HG03342 (cell line): ENCODE results near the gene METTL8.
"Not testable (repeated sequence)": the region's sequence is repeated elsewhere in the genome, so short reads cannot be mapped to it uniquely, and the experiment has no call there.

Source experiments
- ATAC-seq: cut with Tn5 transposase; IDR thresholded peaks from one replicate; pipeline ENCODE4 v1.9.1; 2021; ENCODE audit warnings: mild to moderate bottlenecking, moderate library complexity; ENCODE audit not compliant: unreplicated experiment

METTL8 gene

GRCh38 chr2:171316755-171317337, 116.9 kb downstream of the METTL8 start:
- no peak for ATAC-seq

GRCh38 chr2:171316220-171316619, 117.6 kb downstream of the METTL8 start:
- ATAC-seq: no peak

GRCh38 chr2:171315781-171316180, 118.0 kb downstream of the METTL8 start:
- no peak for ATAC-seq

GRCh38 chr2:171312182-171312581, 121.6 kb downstream of the METTL8 start:
- ATAC-seq: not testable (repeated sequence)

- not testable (repeated sequence) for ATAC-seq
These were observed 122.2 kb downstream of the METTL8 start for GRCh38 chr2:171311589-171311988.

- ATAC-seq: no peak
These were observed 122.9 kb downstream of the METTL8 start for GRCh38 chr2:171310889-171311288.

GRCh38 chr2:171309455-171310286, 124.1 kb downstream of the METTL8 start:
- ATAC-seq: no peak

GRCh38 chr2:171308280-171309054, 125.3 kb downstream of the METTL8 start:
- no peak for ATAC-seq

GRCh38 chr2:171307560-171307959, 126.2 kb downstream of the METTL8 start:
- ATAC-seq: peak; percentile 80

- ATAC-seq: no peak
These were observed 135.8 kb downstream of the METTL8 start for GRCh38 chr2:171297956-171298355.

- ATAC-seq: no peak
These were observed 139.2 kb downstream of the METTL8 start for GRCh38 chr2:171294608-171295007.

GRCh38 chr2:171293661-171294060, 140.1 kb downstream of the METTL8 start:
- no peak for ATAC-seq

GRCh38 chr2:171289991-171290390, 143.8 kb downstream of the METTL8 start:
- ATAC-seq: no peak

- no peak for ATAC-seq
These were observed 144.5 kb downstream of the METTL8 start for GRCh38 chr2:171289316-171289715.

- no peak for ATAC-seq
These were observed 146.2 kb downstream of the METTL8 start for GRCh38 chr2:171287611-171288010.

- ATAC-seq: no peak
These were observed 146.7 kb downstream of the METTL8 start for GRCh38 chr2:171287036-171287571.

GRCh38 chr2:171281110-171281509, 152.7 kb downstream of the METTL8 start:
- no peak for ATAC-seq

GRCh38 chr2:171279983-171280790, 153.6 kb downstream of the METTL8 start:
- ATAC-seq: no peak

- ATAC-seq: no peak
These were observed 159.0 kb downstream of the METTL8 start for GRCh38 chr2:171274757-171275156.

- ATAC-seq: no peak
These were observed 161.8 kb downstream of the METTL8 start for GRCh38 chr2:171271971-171272436.
